NCI-H1105 (cell line): ENCODE results near the gene MRPS15.

Source experiments
- DNase-seq: peaks from one replicate; lab custom pipeline; 2025; lab: John Stamatoyannopoulos, UW

The MRPS15 gene

GRCh38 chr1:36419569-36419968 lies 44.6 kb downstream of the MRPS15 start:
- DNase-seq, result no peak

GRCh38 chr1:36419140-36419539 lies 45.0 kb downstream of the MRPS15 start:
- no peak for DNase-seq

GRCh38 chr1:36417931-36418330 lies 46.3 kb downstream of the MRPS15 start:
- DNase-seq, result no peak

DNA sequence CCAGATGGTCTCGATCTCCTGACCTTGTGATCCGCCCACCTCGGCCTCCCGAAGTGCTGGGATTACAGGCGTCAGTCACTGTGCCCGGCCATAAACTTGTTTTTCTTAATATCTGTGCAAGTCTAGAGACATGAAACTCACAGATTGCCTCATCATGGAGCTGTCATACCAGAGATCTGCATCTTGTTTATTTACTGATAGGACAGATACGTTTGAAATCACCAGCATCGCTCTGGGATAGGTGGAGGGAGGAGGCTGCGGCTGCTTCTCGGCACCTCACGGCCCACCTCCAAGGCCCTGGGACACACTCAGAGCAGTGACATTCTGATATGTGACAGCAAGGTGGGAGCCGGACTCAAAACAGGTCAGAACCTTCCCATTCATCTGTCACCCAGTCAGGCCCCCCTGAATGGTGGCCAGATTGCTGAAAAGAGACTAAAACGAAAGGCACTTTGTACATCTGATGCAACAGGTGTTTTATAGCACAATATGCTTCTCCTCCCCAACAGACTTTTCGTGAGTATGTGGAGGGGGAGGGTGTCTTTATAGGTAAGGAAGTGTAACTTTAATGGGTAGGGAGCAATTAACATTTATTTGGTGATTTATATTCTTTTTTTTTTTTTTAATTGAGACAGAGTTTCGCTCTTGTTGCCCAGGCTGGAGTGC lies 48.4 kb downstream of the MRPS15 start:
- no peak for DNase-seq

DNA sequence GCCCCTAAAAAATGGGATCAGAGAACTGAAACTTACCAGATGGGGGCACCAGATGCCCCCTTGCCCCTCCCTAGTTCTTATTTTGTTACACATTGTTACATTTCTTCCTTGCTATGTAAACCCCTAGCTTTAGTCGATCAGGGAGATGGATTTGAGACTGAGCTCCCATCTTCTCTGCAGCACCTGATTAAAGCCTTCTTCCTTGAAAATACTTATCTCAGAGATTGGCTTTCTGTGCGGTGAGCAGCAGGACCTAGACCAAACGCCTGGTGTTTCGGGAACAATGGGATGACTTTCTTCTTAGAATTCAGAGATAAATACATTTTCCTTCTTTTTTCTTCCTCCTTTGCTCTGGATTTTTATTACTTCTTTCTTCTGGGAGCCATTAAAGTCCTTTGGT lies 49.8 kb downstream of the MRPS15 start:
- no peak for DNase-seq

DNA sequence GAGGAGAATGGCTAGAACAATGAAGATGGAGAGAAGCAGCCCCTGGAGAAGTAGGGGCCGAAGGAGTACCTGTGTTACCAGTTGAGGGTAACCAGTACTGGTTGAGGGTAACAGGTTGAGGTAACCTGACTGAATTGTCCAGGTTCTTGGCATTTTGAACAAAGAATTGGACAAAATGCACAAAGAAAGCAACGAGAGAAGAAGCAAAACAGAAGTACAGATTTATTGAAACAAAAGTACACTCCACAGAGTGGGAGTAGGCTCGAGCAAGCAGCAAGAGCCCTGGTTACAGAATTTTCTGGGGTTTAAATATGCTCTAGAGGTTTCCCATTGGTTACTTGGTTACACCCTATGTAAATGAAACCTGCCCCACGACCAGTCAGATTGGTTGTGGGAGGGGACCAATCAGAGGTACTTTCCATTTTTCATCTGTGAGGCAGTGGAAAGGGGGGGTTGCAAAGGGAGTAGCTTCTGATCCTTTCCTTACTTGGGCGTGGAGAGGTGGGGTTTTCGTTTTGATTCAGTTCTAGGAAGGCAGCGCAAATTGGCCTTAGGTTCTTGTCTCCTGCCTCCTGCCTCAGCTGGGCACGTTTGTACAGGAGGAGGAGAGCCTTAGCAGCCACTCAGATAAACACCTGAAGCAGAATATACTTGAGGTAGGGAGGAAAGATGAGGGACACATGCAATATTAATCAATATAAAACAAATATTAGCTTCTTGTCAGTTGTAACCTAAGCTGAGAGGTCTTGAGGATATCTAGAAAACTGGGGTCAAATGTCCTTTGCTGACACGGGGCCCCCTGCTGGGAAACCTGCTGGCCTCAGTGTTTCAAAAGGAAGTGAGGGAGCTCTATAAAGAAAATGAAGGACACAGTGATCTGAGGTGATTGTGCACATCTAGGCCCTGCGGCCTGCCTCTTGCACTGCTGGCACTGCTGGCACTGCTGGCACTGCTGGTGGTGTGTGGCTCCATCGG lies 52.2 kb downstream of the MRPS15 start:
- no peak for DNase-seq

GRCh38 chr1:36408479-36408878 lies 55.7 kb downstream of the MRPS15 start:
- no peak for DNase-seq

- no peak for DNase-seq
Observed at GRCh38 chr1:36406440-36406839, 57.7 kb downstream of the MRPS15 start.
